GM12878 (cell line): ENCODE data around the gene ATP6V0A4. TPM values are rescaled to one million over a fixed set of nuclear protein-coding genes. Genes with fewer than 3 reads are reported as not detected.

Experiments
- ATAC-seq: fragments of 200-7000 bp; cut with Tn5 transposase; 3 replicates; pipeline ENCODE4 v1.9.1; 2020; ENCODE audit warnings: mild to moderate bottlenecking, moderate library complexity
- BruUV-seq: library from RNA; stranded (reverse); fragments of 400-500 nt; replicated peaks from 2 replicates; lab custom pipeline; 2021; lab: Mats Ljungman, UMichigan
- CTCF ChIA-PET: fragments of 300-600 bp; sonication (Branson Sonifier 250); formaldehyde crosslinking; extraction: SDS; loops from one replicate; lab custom pipeline; 2021; ENCODE audit warnings: inconsistent platforms; lab: Yijun Ruan, JAX
- POLR2A ChIA-PET: fragments of 350-600 bp; formaldehyde crosslinking; extraction: SDS; loops from one replicate; lab custom pipeline; 2021; ENCODE audit warnings: inconsistent platforms; lab: Charles Lee
- RAD21 ChIA-PET: fragments of 300-600 bp; sonication (Branson Sonifier 250); formaldehyde crosslinking; loops from one replicate; lab custom pipeline; 2023; ENCODE audit warnings: antibody characterized with exemption; ENCODE audit not compliant: unreplicated experiment; lab: Charles Lee
- SMC1A ChIA-PET: fragments of 300-600 bp; sonication (Branson Sonifier 250); formaldehyde crosslinking; loops from one replicate; lab custom pipeline; 2023; ENCODE audit not compliant: unreplicated experiment, uncharacterized antibody; lab: Charles Lee
- DNase-seq: peaks from one replicate; pipeline ENCODE4 v3.0.0-alpha.2; 2011; ENCODE audit warnings: low read depth, low spot score
- FAIRE-seq: peaks from 3 replicates; lab custom pipeline; 2011; peaks lifted over from hg19 to GRCh38; lab: Jason Lieb, UNC
- H2AFZ ChIP-seq: 2 replicates; pipeline ENCODE4 v1.6.0; 2011; ENCODE audit warnings: low read depth, low read length, control low read depth; ENCODE audit not compliant: control insufficient read depth
- H3K27ac ChIP-seq: 2 replicates; pipeline ENCODE4 v1.5.1; 2011; ENCODE audit warnings: control low read depth; ENCODE audit not compliant: control insufficient read depth, insufficient read depth
- H3K27me3 ChIP-seq, 2 experiments: replicated peaks in 1 of 2; 2 replicates each; pipeline versions ENCODE4 v1.6.0 to v1.6.1; 2011; ENCODE audit warnings: low read length in 1 of 2; ENCODE audit not compliant: control insufficient read depth in 2 of 2, insufficient read depth in 2 of 2
- H3K36me3 ChIP-seq, 2 experiments: 2 replicates each; pipeline ENCODE4 v1.5.1; 2011; ENCODE audit warnings: low read length in 1 of 2; ENCODE audit not compliant: control insufficient read depth in 2 of 2, insufficient read depth in 2 of 2
- H3K4me1 ChIP-seq: 2 replicates; pipeline ENCODE4 v1.6.1; 2011; ENCODE audit warnings: mild to moderate bottlenecking, low read length, moderate library complexity, mixed read lengths; ENCODE audit not compliant: control insufficient read depth, insufficient read depth
- H3K4me2 ChIP-seq: 2 replicates; pipeline ENCODE4 v1.6.0; 2011; ENCODE audit warnings: control low read depth; ENCODE audit not compliant: control insufficient read depth, insufficient read depth
- H3K4me3 ChIP-seq: fragments of 200-600 bp; sonication (generic); 2 replicates; pipeline ENCODE4 v1.5.1; 2016
- H3K79me2 ChIP-seq: 2 replicates; pipeline ENCODE4 v1.6.0; 2011; ENCODE audit warnings: low read length; ENCODE audit not compliant: control insufficient read depth, insufficient read depth
- H3K9ac ChIP-seq: 2 replicates; pipeline ENCODE4 v1.8.0; 2011; ENCODE audit warnings: low read length, control low read depth, mixed read lengths; ENCODE audit not compliant: control insufficient read depth, insufficient read depth
- H3K9me3 ChIP-seq: replicated peaks from 3 replicates; pipeline ENCODE4 v1.5.1; 2011; ENCODE audit warnings: mild to moderate bottlenecking, low read length; ENCODE audit not compliant: control insufficient read depth, insufficient read depth
- H4K20me1 ChIP-seq: 2 replicates; pipeline ENCODE4 v1.6.0; 2011; ENCODE audit not compliant: control insufficient read depth, insufficient read depth
- GATAD2B ChIP-seq: fragments of 450-650 bp; conservative IDR thresholded peaks from 2 replicates; pipeline ENCODE4 v1.6.1; 2017; ENCODE audit warnings: low read depth, mild to moderate bottlenecking, moderate library complexity
- KDM1A ChIP-seq: fragments of 200-600 bp; sonication (generic); IDR thresholded peaks from 2 replicates; pipeline ENCODE4 v1.6.1; 2016; ENCODE audit warnings: borderline replicate concordance
- MEF2A ChIP-seq: IDR thresholded peaks from 2 replicates; pipeline ENCODE4 v1.6.1; 2011; ENCODE audit warnings: low read depth, mild to moderate bottlenecking, low read length, moderate library complexity; ENCODE audit not compliant: insufficient read depth
- MTA2 ChIP-seq: fragments of 450-650 bp; IDR thresholded peaks from 2 replicates; pipeline ENCODE4 v1.6.1; 2016; ENCODE audit warnings: low read depth, mild to moderate bottlenecking, moderate library complexity
- MXI1 ChIP-seq: fragments of 150-350 bp; IDR thresholded peaks from 2 replicates; pipeline ENCODE4 v1.6.1; 2011; ENCODE audit warnings: low read depth, mild to moderate bottlenecking, inconsistent platforms, low read length, improper control_type of control experiment
- NFYA ChIP-seq: IDR thresholded peaks from 2 replicates; pipeline ENCODE4 v1.6.1; 2011; ENCODE audit warnings: low read depth, mild to moderate bottlenecking, low read length, improper control_type of control experiment, borderline replicate concordance
- NFYB ChIP-seq: IDR thresholded peaks from 2 replicates; pipeline ENCODE4 v1.6.1; 2011; ENCODE audit warnings: low read depth, mild to moderate bottlenecking, low read length, improper control_type of control experiment, moderate library complexity; ENCODE audit not compliant: insufficient read depth
- RAD51 ChIP-seq: fragments of 450-650 bp; IDR thresholded peaks from 2 replicates; pipeline ENCODE4 v1.6.1; 2016; ENCODE audit warnings: moderate library complexity, mild to moderate bottlenecking, inconsistent platforms
- RB1 ChIP-seq: fragments of 450-650 bp; formaldehyde crosslinking; IDR thresholded peaks from 2 replicates; pipeline ENCODE4 v1.6.1; 2017; ENCODE audit warnings: mild to moderate bottlenecking, borderline replicate concordance
- STAT1 ChIP-seq: fragments of 450-650 bp; conservative IDR thresholded peaks from 2 replicates; pipeline ENCODE4 v1.6.1; 2014; ENCODE audit warnings: antibody characterized with exemption, mild to moderate bottlenecking
- WRNIP1 ChIP-seq: IDR thresholded peaks from 2 replicates; pipeline ENCODE4 v1.6.1; 2011; ENCODE audit warnings: low read depth, low read length, improper control_type of control experiment, borderline replicate concordance
- ZZZ3 ChIP-seq: IDR thresholded peaks from 2 replicates; pipeline ENCODE4 v1.6.1; 2011; ENCODE audit warnings: low read depth; ENCODE audit not compliant: control insufficient read depth, insufficient read length
- WGBS: methylation state at CpG from one replicate; pipeline ENCODE4 v1.1.6; 2016; ENCODE audit warnings: low lambda C conversion rate; ENCODE audit not compliant: insufficient replicate concordance, insufficient coverage; ENCODE audit errors: missing lambda C conversion rate; 5-methylcytosine and 5-hydroxymethylcytosine counted together
- in situ Hi-C: fragments of 300-500 bp; cut with MboI; formaldehyde crosslinking; loops from 9 replicates; pipeline ENCODE4 v1.14.3; 2018; ENCODE audit warnings: mixed read lengths
- intact Hi-C: fragments of 100-400 bp; cut with micrococcal nuclease; formaldehyde crosslinking; loops from one replicate; pipeline ENCODE4 v1.14.2; 2022; ENCODE audit not compliant: unreplicated experiment
- polyA plus RNA-seq, 11 experiments: library from polyadenylated mRNA; depleted of rRNA in 4 of 11; unstranded in 6 of 11; stranded (reverse) in 5 of 11; fragments of >200 nt; fragmentation: Nextera tagmentation in 4 of 11; fragmentation: Illumina TruSeq in 1 of 11; extraction: Ambion mirVana in 4 of 11; extraction: Trizol in 1 of 11; gene quantifications; 1 replicate in 1 of 11; 2 replicates in 10 of 11; pipeline versions ENCODE4 v1.2.1 to v1.2.3, GENCODE V29; 2011 to 2016; ENCODE audit warnings: inconsistent platforms in 2 of 11, missing spikeins in 2 of 11, low read depth in 1 of 11
- total RNA-seq, 4 experiments: library from RNA; depleted of rRNA in 3 of 4; stranded (reverse); fragments of >200 nt in 3 of 4; fragmentation: Illumina TruSeq in 1 of 4; extraction: Trizol in 1 of 4; gene quantifications; 2 replicates each; pipeline versions ENCODE4 v1.2.1 to v1.2.3, GENCODE V29; 2013 to 2021
- TF ChIP-seq, protein P1 (sequence below): IDR thresholded peaks from 2 replicates; pipeline ENCODE4 v1.6.1; 2011; ENCODE audit warnings: borderline replicate concordance, low read depth, mild to moderate bottlenecking, moderate library complexity, mixed read lengths, low read length; ENCODE audit not compliant: insufficient read depth; ENCODE audit errors: extremely low read length
- TF ChIP-seq, protein P2 (sequence below): fragments of 450-650 bp; conservative IDR thresholded peaks from 2 replicates; pipeline ENCODE4 v1.6.1; 2017; ENCODE audit warnings: mild to moderate bottlenecking, moderate library complexity

ATP6V0A4 gene
- total and polyA plus RNA-seq, 10 of the 15 experiments (the other 5 are each of a cell fraction or from before 2014, with no cell fraction given), result not detected

DNA sequence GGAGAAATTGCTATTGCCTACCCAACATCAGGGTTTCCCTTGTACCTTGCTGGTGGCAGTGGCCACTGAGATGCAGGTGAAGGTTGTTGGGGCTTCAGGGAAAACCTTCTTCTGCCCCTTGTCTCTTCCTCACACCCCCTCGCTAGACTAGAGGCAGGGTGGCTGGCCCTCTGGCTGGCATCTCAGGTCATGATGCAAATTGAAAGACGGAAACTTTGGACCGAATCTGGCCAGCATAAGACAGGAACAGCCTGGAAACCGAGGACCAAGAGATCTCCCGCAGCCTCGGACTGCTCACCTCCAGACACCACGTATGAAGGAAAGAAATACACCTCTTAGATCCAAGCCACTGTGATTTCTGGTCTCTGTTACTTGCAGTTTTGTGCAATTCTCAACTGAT is 99.7 kb downstream of the ATP6V0A4 start:
- no TSS peak for BruUV-seq
- Histone ChIP-seq H4K20me1 (no peaks in the 10 kb centered on the region), H3K36me3 (no peaks in the 10 kb centered on the region), H3K4me2 (no peak overlapping the region), H2AFZ (no peak overlapping the region), H3K27me3 (no peaks in the 10 kb centered on the region), H3K27ac (no peak overlapping the region), H3K9ac (no peak overlapping the region), H3K79me2 (no peaks in the 10 kb centered on the region), H3K4me1 (no peaks in the 10 kb centered on the region), H3K9me3 (no peaks in the 10 kb centered on the region), H3K4me3 (no peak overlapping the region)
- ATAC-seq (no peak), DNase-seq (no peak), FAIRE-seq (no peak)
- in situ Hi-C loops, result no loop called here
- intact Hi-C loops, result no loop called here
- TF ChIP-seq, protein P1, sequence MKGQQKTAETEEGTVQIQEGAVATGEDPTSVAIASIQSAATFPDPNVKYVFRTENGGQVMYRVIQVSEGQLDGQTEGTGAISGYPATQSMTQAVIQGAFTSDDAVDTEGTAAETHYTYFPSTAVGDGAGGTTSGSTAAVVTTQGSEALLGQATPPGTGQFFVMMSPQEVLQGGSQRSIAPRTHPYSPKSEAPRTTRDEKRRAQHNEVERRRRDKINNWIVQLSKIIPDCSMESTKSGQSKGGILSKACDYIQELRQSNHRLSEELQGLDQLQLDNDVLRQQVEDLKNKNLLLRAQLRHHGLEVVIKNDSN, result no peak
- TF ChIP-seq KDM1A, result no peak
- TF ChIP-seq WRNIP1, result no peak
- TF ChIP-seq MXI1, result no peak
- no peak for TF ChIP-seq RAD51
- POLR2A ChIA-PET, result no interaction called here
- RAD21 ChIA-PET, result no interaction called here
- CTCF ChIA-PET, result no interaction called here
- SMC1A ChIA-PET, result no interaction called here
- 40% methylated on average over 7 of the region's 7 CpGs for WGBS

DNA sequence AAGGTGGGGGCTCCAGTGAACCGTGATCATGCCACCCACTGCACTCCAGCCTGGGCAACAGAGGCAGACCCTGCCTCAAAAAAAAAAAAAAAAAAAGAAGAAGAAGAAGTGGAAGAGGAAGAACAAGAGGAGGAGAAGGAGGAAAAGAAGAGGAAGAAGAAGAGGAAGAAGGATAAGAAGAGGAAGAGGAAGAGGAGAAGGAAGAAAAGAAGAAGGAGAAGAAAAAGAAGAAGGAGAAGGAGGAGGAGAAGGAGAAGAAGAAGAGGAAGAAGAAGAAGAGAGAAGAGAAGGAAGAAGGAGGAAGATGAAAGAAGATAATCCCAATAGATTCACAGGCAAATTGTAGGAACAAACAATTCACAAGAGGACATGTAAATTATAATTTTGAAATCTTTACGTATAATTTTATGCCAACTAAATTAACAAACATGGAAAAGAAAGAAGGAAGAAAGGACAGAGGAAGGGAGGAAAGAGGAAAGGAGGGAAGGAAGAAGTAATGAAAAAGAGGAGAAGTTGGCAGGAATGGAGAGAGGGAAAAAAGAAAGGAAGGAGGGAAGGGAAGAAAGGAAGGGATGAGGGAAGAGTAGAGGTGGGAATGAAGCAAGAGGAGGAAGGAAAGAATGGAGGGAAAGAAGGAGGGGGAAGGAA is 100.3 kb downstream of the ATP6V0A4 start:
- Histone ChIP-seq H3K36me3 (no peaks in the 10 kb centered on the region), H3K27ac (no peak overlapping the region), H3K27me3 (no peaks in the 10 kb centered on the region), H4K20me1 (no peaks in the 10 kb centered on the region), H3K79me2 (no peaks in the 10 kb centered on the region), H2AFZ (no peak overlapping the region), H3K4me2 (no peak overlapping the region), H3K9ac (no peak overlapping the region), H3K9me3 (no peaks in the 10 kb centered on the region), H3K4me3 (no peak overlapping the region), H3K4me1 (no peaks in the 10 kb centered on the region)
- FAIRE-seq (no peak), DNase-seq (no peak), ATAC-seq (no peak)
- POLR2A ChIA-PET, result no interaction called here
- 19% methylated on average over 2 of the region's 2 CpGs for WGBS
- RAD21 ChIA-PET, result no interaction called here
- intact Hi-C loops, result no loop called here
- in situ Hi-C loops, result no loop called here
- BruUV-seq, result no TSS peak
- CTCF ChIA-PET, result no interaction called here
- SMC1A ChIA-PET, result no interaction called here
- TF ChIP-seq NFYA (no peak), MEF2A (no peak), STAT1 (no peak), RAD51 (no peak), MTA2 (no peak), ZZZ3 (no peak), GATAD2B (no peak), RB1 (no peak), NFYB (no peak)
- TF ChIP-seq, protein P2, sequence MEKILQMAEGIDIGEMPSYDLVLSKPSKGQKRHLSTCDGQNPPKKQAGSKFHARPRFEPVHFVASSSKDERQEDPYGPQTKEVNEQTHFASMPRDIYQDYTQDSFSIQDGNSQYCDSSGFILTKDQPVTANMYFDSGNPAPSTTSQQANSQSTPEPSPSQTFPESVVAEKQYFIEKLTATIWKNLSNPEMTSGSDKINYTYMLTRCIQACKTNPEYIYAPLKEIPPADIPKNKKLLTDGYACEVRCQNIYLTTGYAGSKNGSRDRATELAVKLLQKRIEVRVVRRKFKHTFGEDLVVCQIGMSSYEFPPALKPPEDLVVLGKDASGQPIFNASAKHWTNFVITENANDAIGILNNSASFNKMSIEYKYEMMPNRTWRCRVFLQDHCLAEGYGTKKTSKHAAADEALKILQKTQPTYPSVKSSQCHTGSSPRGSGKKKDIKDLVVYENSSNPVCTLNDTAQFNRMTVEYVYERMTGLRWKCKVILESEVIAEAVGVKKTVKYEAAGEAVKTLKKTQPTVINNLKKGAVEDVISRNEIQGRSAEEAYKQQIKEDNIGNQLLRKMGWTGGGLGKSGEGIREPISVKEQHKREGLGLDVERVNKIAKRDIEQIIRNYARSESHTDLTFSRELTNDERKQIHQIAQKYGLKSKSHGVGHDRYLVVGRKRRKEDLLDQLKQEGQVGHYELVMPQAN, result no peak
